Measurements from ENCODE around the gene TLR10.

The TLR10 gene

GRCh38 chr4:38782452-38783108, at the start of gene TLR10:
TLR10 (minus strand) TSS chr4:38782990; CDS start chr4:38775590, 7,400 bp downstream.
- DNase-seq (ENCODE audit: low spot score), result peak; percentile 54

DNA sequence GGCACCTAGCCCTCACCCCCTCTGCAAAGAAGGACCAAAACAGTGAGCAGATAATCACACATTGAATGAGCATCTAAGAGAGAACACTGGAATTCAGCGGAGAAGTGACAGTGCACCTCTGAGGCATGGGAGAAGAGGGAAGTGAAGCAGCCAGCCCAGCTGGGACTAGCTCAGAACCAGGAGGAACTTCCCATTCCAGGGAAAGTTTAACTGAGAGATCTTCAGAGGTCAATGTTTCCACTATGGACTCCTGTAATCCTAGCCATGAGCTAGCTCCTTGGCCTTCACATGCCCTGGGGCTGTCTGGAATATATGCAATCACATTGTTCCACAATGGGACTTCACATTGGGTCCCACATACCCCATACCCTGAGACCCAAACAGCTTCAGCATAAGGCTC, 49.4 kb upstream of the TLR10 start:
- no peak for TF ChIP-seq CTCF (IDR thresholded peaks at IDR 0.05; ENCODE audit: extremely low read depth, missing control alignments)

More at GRCh38 chr4:38782452-38783108, at the start of gene TLR10:
- TF ChIP-seq CTCF (IDR thresholded peaks at IDR 0.05; ENCODE audit: extremely low read depth, missing control alignments), result peak; percentile 41

GRCh38 chr4:38831653-38832052, 48.9 kb upstream of the TLR10 start:
- no peak for DNase-seq (ENCODE audit: low spot score)
- TF ChIP-seq CTCF (IDR thresholded peaks at IDR 0.05; ENCODE audit: extremely low read depth, missing control alignments), result no peak

More for the DNA sequence above, 49.4 kb upstream of the TLR10 start:
- DNase-seq (ENCODE audit: low spot score), result no peak

DNA sequence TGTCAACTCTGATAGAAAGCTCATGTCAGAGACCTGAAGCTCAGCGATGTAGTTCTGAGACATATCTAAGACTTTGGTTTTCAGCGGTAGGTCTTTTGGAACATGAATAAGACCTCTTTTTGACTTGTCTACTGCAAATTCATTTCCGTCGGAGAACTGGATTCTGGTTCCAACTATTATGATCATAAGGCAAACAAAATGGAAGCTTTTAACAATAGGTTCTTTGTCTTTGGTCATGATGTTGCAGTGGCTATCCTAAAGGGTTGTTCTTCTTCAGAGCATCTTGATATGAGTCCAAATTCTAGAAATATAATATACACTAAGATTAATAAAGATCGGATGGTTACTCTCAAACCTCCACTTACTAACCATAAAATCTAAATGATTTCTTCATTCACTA, 46.4 kb upstream of the TLR10 start:
- DNase-seq (ENCODE audit: low spot score), result no peak
- no peak for TF ChIP-seq CTCF (IDR thresholded peaks at IDR 0.05; ENCODE audit: extremely low read depth, missing control alignments)

- TF ChIP-seq CTCF (IDR thresholded peaks at IDR 0.05; ENCODE audit: extremely low read depth, missing control alignments), result no peak
- no peak for DNase-seq (ENCODE audit: low spot score)
Observed at GRCh38 chr4:38823766-38824165, 41.0 kb upstream of the TLR10 start.

DNA sequence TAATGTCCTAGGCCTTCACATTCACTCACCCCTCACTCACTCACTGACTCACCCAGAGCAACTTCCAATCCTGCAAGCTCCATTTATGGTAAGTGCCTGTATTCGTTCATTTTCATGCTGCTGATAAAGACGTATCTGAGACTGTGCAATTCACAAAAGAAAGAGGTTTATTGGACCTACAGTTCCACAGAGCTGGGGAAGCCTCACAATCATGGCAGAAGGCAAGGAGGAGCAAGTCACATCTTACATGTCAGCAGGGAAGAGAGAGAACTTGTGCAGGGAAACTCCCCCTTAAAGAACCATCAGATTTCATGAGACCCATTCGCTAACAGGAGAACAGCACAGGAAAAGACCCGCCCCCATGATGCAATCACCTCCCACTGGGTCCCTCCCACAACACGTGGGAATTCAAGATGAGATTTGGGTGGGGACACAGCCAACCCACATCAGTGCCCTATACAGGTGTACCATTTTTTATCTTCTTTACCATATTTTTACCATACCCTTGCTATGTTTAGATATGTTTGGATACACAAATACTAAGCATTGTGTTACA, 40.0 kb upstream of the TLR10 start:
- no peak for DNase-seq (ENCODE audit: low spot score)
- TF ChIP-seq CTCF (IDR thresholded peaks at IDR 0.05; ENCODE audit: extremely low read depth, missing control alignments), result no peak

GRCh38 chr4:38821739-38822138, 38.9 kb upstream of the TLR10 start:
- DNase-seq (ENCODE audit: low spot score), result no peak
- TF ChIP-seq CTCF (IDR thresholded peaks at IDR 0.05; ENCODE audit: extremely low read depth, missing control alignments), result no peak
